Pulmonary artery endothelial cell (primary cell): ENCODE results near the gene GPC5. TPM values are rescaled to one million over a fixed set of nuclear protein-coding genes. Genes with fewer than 3 reads are reported as not detected.

Source experiments
- DNase-seq: peaks from one replicate; pipeline ENCODE4 v3.0.0-alpha.2; 2011; ENCODE audit warnings: low read depth, low spot score
- total RNA-seq: library from RNA; depleted of rRNA; stranded (reverse); fragments of >200 nt; gene quantifications from 2 replicates; pipeline ENCODE4 v1.2.3, GENCODE V29; 2014

The GPC5 gene
- total RNA-seq, 1 donor from 2014 or later, result not detected

DNA sequence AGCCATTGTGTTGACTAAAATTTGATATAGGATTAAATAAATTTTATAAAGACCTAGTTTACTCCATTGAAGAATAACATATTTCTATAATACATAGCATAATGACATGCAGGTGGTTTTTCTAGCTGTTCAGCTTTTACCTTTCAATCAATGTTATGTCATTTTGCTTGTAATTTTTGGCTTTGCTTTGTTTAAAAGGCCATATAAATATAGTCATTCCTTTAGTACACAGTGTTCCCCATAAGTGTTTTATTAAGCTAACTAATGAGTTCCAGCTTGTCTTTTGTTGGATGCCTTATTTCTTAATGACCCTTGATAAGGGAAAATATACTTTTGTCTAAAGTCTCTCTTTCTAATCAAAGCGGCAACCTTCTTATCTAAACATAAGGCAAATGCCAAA lies 921.9 kb downstream of the GPC5 start:
- no peak for DNase-seq

DNA sequence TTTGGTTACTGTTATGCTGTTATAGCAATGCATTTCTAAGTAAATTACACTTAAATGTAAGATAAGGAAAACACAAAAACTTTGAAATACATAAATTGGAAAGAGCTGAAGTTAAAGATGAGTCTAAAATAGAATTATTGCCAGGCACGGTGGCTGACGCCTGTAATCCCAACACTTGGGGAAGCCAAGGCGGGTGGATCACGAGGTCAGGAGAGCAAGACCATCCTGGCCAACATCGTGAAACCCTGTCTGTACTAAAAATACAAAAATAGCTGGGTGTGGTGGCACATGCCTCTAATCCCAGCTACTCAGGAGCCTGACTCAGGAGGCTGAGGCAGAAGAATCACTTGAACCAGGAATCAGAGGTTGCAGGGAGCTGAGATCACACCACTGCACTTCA lies 922.8 kb downstream of the GPC5 start:
- DNase-seq, result no peak

DNA sequence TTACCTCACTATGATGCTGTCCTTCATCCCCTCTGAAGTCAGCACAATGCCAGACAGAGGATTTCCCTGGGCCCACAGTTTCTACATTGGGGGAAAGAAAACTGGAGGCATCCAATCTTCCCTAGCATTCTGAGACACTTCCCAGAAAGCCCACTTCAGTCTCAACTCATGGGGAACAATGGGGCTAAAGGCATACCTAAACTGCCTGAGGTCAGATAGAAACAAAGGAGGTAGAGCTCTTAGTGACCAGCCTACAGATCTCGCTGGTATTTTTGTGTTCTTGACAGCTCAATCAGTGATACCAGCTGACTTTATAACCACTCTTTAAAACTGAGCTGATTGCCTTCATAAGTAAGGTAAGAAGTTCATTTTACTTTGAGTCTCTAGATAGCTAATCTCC lies 947.2 kb downstream of the GPC5 start:
- no peak for DNase-seq

DNA sequence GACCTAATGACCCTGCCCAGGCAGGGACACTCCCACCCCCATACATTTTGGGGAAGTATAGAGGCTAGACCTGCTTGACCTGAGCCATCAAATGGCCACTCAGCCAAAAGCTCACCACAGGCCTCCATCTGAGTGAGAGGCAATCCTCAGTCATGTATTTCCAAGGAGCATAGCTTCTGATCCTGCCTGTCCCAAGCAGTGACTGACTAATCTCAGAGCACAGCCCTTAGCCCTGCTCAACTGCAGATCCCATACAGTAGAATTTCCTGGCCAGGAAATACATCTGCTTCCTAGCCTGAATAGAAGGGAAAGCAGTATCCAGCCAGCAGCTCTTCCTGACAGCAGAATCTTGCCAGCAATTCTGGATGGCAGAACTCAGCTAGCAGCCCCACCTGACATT lies 947.6 kb downstream of the GPC5 start:
- no peak for DNase-seq

DNA sequence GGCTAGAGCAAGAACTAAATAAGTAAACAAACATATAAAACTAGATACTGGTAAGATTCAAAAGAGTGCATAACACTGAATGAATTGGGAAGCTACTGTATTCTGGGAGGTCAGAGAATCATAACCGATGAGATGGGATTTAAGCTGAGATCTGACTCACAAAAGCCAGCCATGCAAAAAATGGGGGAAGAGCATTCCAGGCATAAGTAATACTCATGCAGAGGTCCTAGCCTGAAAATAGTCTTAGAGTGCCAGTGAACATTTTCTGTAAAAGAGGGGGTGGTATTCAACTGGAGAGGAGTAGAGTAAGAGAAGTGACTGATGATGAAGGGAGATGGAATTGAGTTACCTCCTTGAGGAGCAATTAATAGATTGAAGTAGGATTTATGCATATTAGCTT lies 956.2 kb downstream of the GPC5 start:
- DNase-seq, result no peak

DNA sequence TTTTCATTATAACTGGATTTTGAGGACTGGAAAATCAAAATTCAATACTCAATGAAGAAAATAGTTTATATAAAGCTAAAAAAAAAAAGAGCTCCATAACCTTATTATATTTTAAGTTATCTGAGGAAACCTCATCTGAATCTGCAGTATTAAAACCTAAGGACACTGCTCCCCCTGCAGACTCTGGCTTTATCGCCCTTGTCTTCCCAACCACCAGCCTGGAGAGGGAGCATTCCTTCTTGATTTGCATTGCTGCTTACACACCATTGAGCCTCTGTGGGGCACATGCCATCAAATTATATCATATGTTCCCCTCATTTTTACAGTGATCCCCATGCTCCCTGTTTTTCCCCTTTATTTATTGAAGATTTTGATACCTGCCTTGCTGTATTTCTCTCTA lies 956.8 kb downstream of the GPC5 start:
- DNase-seq, result no peak

DNA sequence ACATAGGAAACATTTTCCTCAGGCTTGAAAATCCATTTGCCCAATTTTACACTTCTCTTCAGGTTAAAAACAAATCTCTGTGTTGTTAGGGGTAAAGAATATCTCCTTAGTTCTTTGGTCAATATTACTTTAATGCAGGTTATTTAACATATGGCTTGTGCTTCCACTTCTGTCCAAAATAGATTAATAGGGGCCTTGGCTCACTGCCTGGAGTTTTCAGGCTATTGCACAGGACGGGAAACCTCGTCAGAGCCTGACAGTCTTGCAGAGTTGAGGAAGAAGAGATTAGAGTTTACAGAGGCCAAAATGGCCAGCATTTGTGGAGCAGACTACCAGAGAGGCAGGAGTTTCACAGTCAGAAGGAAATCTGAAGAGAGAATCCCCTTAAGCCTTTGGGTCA lies 964.3 kb downstream of the GPC5 start:
- no peak for DNase-seq

DNA sequence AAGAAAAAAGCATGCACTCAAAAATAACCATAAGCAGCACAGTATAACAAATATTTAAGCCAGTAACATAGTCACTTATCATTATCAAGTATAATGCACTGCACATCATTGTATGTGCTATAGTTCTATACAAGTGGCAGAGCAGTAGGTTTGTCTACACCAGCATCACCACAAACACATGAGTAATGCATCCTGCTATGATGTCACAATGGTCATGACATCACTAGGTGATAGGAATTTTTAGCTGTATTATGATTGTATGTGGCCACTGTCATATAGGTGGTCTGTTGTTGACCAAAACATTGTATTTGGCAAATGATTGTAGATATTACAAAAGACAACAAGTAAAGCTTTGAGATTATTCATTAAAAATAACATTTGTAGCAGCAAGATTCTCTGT lies 967.5 kb downstream of the GPC5 start:
- DNase-seq, result no peak

DNA sequence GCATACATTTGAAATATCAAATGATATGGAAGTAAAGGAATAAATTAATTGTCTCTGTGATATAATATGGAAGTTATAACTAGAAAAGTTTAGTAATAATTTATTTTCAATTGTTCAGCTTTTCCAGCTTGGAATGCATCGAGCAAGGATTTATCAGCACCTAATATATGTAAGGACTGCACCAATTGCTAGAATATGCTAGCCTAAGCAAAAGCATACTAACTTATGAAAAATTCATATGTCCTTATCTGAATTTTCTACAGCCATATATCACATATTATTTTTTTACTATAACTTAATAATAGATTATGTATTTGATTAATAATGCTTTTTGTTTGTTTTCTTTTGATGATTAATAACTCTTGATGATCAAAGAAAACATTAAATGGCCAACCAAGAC lies 979.0 kb downstream of the GPC5 start:
- DNase-seq, result no peak

DNA sequence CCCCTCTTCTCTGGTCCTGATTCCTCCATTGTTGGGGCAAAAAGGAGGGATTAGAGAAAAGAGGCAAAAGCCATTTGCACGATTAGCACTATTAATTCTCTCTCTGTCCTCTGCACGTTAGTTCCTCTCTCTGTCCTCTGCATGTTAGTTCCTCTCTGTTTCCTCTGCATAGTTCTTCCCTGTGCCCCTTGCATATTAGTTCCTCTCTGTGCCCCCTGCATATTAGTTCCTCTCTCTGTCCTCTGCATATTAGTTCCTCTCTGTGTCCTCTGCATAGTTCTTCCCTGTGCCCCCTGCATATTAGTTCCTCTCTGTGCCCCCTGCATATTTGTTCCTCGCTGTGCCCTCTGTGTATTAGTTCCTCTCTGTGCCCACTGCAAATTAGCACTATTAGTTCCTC lies 981.0 kb downstream of the GPC5 start:
- DNase-seq, result no peak

DNA sequence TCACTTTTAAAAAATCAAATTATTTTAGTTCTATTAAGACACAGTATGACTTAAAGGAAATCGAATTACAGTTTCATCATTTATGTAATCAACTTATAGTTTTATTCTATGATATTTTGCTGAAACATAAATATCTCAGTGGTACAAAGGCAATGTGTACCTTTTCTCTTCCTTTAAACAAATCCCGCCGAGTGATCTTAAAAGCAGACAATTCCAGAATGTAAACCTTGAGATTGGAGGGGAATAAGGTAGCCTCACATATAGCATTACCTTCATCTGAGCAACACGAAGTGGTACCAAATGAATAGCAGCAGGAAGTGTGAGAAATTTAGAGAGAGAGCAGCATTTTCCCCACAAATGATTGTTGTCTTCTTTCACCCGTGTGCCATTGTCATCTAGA lies 986.0 kb downstream of the GPC5 start:
- no peak for DNase-seq

DNA sequence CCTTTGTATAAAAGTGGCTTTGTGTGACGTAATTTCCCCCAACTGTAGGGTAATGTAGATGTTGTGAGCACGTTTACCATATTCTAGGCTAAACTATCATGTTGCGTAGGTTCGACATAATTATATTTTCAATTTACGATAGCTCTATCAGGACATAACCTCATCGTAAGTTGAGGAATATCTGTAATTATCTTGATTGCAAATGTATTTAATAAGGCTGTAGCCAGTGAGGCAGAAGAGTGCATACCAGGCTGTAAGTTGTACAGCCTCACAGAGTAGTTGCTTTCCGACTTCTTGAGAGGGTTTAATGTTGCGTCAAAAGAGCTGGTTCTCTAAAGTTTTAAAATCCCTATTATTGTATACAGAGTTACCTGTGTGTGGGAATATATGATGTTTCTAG lies 988.8 kb downstream of the GPC5 start:
- no peak for DNase-seq

DNA sequence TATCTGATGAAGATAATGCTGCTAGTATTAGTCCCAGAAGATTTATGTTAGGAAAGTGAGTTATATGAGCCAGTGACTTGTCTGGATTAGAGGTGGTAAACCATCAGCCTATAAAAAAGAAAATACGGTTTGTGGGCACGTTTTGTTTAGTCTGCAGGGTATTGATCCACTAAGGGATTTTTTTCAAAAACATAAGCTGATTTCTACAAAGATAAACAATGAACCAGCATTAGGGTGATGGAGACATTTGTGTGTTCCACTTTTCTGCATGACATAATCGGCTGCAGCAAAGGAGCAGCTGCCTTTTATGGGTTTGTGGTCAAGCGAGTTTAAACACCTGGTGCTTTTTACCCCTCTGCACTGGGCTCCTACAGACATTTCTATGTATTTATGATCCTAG lies 991.8 kb downstream of the GPC5 start:
- DNase-seq, result no peak

DNA sequence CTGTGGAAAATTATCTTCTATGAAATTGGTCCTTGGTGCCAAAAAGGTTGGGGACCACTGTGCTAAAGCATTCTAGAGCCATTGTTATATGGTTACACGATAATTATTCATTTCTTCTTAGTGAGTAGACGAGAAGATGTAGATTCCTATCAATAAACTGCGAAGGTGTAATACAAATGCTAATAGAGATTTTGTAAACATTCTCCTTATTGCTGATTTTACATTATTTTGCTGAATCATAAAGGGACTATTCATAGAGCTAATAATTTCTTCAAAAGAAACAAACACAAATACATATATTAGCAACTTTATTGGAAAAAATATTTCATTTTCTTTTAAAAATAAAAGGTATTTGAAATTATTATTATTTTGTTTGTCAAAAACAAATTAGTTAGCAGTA lies 1005.2 kb downstream of the GPC5 start:
- DNase-seq, result no peak

DNA sequence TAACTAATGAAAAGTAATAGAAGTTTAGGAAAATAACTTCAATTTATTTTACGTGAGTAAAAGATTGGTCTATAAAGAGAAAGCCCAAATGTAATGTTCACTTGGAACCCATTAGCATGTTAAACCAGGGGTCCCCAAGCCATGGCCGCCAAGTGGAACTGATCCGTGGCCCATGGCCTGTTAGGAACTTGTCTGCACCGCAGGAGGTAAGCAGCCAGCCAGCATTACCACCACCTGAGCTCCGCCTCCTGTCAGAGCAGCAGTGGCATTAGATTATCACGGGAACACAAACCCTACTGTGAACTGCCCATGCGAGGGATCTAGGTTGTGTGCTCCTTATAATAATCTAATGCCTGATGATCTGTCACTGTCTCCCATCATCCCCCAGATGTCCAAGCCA lies 1009.4 kb downstream of the GPC5 start:
- DNase-seq, result no peak

DNA sequence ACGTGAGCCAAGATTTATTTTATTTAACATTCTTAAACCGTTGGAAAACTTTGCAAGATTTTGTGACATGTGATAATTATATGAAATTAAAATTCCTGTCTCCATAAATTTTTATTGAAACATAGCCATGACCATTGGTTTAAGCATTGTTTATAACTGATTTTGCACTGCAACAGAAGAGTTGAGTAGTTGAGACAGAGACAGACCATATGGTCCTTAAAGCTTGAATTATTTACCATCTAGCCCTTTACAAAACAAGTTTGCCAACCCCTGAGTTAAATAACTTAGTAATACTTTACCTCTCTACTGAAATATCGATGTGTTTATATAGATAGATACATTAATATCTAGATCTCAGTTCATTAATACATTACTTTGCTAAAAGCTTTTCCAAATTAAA lies 1014.1 kb downstream of the GPC5 start:
- DNase-seq, result no peak

DNA sequence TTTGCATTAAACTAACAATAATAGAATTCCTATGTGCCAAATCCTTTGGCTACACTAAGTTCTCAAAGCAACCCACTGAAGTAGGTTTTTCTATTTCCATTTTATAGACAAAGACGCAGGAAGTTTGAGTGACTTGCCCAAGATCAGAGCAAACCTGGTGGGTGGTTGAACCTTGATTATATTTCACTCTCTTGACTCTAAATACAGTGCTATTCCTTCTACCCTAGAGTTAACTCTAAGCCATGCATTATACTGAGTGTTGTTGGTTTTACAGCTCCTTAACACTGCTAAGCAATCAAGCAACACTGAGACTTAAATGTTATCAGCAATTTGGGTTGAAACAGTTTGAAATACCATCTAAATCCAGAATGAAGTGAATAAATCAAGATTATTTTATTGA lies 1014.6 kb downstream of the GPC5 start:
- no peak for DNase-seq

DNA sequence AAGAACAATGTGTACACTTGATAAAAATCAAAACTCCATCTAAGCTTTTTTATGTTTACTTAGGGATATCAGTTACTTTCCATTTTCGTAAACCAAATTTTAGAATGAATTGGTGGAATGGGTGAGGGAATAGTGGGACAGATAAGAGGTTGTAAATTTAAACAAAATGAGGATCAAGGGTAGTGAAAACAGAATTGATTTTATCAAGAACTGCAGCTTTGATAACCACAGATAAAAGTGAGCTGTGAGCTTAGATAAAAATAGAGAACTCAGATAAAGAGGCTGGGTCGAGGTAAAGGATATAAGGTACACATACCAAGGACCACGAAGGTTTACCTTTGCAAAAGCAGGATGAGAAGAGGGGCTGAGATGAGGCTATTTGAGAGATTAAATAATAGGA lies 1015.0 kb downstream of the GPC5 start:
- no peak for DNase-seq

DNA sequence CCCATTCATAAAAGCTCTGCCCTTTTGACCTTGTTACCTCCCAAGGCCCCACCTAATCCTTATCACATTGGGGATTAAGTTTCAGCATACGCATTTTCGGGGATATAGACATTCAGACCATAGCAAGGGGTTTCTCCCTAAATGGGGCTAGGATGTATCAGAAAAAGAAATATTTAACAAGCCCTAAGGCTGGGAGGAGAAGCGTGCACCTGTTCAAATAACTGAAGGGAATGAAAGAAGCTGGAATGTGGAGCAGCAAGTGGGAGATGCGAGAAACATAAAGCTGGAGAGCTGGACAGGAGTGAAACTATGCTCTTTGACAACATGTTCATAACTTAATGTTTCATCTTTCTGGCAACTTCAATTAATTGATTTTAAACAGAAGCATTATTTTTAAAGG lies 1016.4 kb downstream of the GPC5 start:
- no peak for DNase-seq

DNA sequence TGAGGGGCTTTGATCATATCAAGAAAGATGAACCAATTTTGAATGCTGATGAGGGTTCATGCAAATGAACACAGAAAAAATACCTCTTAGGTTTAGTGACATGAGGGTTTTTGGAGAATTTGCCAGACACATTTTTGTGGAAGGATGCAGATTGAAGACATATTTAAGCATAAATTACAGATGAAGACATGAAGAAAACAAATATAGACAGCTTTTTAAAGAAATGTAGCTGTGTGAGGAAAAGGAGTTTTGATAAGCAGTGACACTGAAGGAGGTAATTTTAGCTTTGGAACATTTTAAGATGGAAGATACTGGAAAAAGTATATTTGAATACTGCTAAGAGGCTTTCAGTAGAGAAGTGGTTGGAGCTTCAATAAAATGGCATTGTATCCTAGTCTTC lies 1017.4 kb downstream of the GPC5 start:
- DNase-seq, result no peak

DNA sequence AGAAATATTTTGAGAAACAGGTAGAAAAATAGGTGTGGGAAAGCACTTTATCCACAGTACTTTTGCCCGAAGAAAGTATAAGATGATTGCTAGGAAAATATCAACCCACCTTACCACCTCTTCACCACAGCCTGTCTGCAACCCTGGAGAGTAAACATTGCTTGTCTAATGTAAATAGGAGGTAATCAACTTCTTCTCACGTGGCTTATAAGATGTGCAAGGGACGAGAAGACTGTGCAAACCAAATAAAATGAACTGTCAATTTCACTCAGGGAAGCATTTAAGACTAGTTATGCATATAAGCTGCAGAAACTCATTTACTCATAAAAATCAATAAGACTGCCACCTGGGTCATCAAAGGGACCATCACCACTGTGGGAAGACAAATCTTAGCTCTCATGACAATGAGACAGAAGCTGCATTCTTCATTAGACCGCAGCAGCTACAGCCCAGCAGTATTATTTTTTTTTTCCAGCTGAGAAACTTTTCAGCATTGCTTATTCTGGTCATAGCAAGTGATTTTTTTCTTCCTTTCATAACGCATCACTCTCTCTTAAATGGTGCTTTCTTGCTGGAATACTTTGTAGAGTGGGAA lies 1020.5 kb downstream of the GPC5 start:
- no peak for DNase-seq

DNA sequence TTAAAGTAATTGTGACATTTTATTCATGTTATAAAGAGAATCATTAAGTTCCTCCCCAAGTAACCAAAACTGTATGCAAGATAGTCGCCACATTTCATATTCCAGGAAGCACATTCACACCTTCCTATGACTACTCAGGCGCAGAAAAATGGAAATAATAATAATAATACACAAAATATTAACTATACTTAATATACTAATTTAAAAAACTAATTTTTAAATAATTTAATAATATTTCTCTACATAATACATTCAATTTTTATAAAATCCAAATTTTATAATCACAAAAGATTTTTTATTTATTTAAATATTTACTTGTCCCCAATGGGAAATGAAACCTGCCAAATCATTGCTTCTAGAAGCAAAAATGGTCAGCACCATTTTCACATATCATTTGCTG lies 1030.8 kb downstream of the GPC5 start:
- no peak for DNase-seq

DNA sequence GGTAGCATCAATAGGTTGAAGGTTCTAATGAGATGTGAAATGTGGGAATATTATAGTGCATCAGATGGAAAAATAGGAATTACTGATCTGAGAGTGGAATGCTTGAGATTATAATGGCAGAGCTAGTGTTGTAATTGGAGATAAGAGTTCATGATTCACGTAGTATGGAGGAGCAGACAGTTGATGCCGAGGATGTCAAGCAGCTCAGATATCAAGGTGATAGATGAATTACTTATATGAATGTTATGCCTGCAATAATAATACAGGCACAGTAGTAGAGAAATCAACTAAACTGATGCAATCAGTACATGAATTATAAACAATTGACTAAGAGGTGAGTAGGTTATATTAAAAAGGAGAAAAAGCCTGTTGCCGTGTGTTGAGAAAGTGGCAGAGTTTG lies 1035.0 kb downstream of the GPC5 start:
- DNase-seq, result no peak

DNA sequence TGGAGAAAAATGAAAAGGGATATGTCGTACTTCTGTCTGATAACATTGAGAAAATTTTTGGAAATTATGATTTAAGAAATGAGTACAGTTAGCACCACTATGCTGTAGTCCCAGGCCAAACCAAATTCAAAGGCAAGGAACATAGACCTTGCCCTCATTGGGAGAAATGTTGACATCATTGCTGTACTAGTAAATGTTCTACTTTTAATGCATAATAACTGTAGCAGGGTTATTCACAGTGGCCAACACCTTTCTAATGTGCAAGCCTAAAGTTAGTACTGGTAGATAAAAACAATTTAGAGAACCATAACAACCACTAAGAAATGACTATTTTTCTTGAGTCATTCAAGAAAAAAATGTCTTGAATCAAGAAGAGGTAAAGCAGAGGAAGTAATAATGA lies 1035.5 kb downstream of the GPC5 start:
- DNase-seq, result no peak
